Anterior cingulate cortex (tissue), 58 donors: ENCODE data around the gene FBXO31.
"Not testable (repeated sequence)": the region's sequence is repeated elsewhere in the genome, so short reads cannot be mapped to it uniquely, and the experiment has no call there.

Experiments
- DNase-seq, 58 donors: peaks; one replicate each; lab custom pipeline; 2025; lab: John Stamatoyannopoulos, UW

FBXO31 gene

GRCh38 chr16:87412371-87412995, 28.9 kb upstream of the FBXO31 start:
- no peak for DNase-seq

GRCh38 chr16:87411375-87412271, 28.0 kb upstream of the FBXO31 start:
- DNase-seq, result peak in 29 of 58 donors; percentile 13 to 66 (median 39)

GRCh38 chr16:87410968-87411367, 27.4 kb upstream of the FBXO31 start:
- DNase-seq, result no peak

GRCh38 chr16:87410530-87410929, 27.0 kb upstream of the FBXO31 start:
- no peak for DNase-seq

- no peak for DNase-seq
These were observed 26.2 kb upstream of the FBXO31 start for GRCh38 chr16:87409781-87410180.

- DNase-seq, result no peak
These were observed 25.6 kb upstream of the FBXO31 start for GRCh38 chr16:87409153-87409552.

- no peak for DNase-seq
These were observed 24.0 kb upstream of the FBXO31 start for GRCh38 chr16:87407511-87408112.

GRCh38 chr16:87406495-87407088, 23.0 kb upstream of the FBXO31 start:
- no peak for DNase-seq

- peak in 1 of 58 donors; percentile 9 for DNase-seq
These were observed 21.4 kb upstream of the FBXO31 start for GRCh38 chr16:87404764-87405625.

- DNase-seq, result no peak
These were observed 11.7 kb upstream of the FBXO31 start for GRCh38 chr16:87395181-87395842.

- DNase-seq, result no peak
These were observed 10.1 kb upstream of the FBXO31 start for GRCh38 chr16:87393680-87394055.

GRCh38 chr16:87392821-87393679, 9.5 kb upstream of the FBXO31 start:
- DNase-seq, result peak in 25 of 58 donors; percentile 13 to 57 (median 39)

- DNase-seq, result peak; percentile 64 to 98 (median 95)
These were observed 8.6 kb upstream of the FBXO31 start, which contains the start of gene MAP1LC3B for GRCh38 chr16:87391950-87392820. Gene MAP1LC3B, plus strand, starts transcription at chr16:87392336. Its CDS starts 92 bp downstream, at chr16:87392428.

- DNase-seq, result peak in 16 of 58 donors; percentile 33 to 79 (median 62)
These were observed 7.9 kb upstream of the FBXO31 start for GRCh38 chr16:87391324-87391949.

GRCh38 chr16:87390641-87391323, 7.2 kb upstream of the FBXO31 start:
- DNase-seq, result no peak

GRCh38 chr16:87389914-87390313, 6.3 kb upstream of the FBXO31 start:
- not testable (repeated sequence) for DNase-seq
